Common myeloid progenitor, CD34-positive (primary cell): ENCODE measurements around the gene SPTLC3.

Experiments
- CTCF ChIA-PET: fragments of 350-600 bp; sonication (Branson Sonifier 250); formaldehyde crosslinking; loops from one replicate; lab custom pipeline; 2021; ENCODE audit warnings: antibody characterized with exemption; lab: Charles Lee
- POLR2A ChIA-PET: fragments of 350-600 bp; sonication (Branson Sonifier 250); formaldehyde crosslinking; loops from one replicate; lab custom pipeline; 2021; ENCODE audit warnings: antibody characterized with exemption; lab: Charles Lee
- DNase-seq, 3 donors: peaks; one replicate each; pipeline versions ENCODE4 v3.0.0 to v3.0.0-alpha.2; 2013
- H3K27ac ChIP-seq, 2 experiments: 1 replicate in 1 of 2; 2 replicates in 1 of 2; pipeline ENCODE4 v1.7.0; 2013; ENCODE audit warnings: inconsistent platforms in 2 of 2, low read length in 2 of 2, mild to moderate bottlenecking in 2 of 2, low read depth in 1 of 2, moderate library complexity in 1 of 2; ENCODE audit not compliant: severe bottlenecking in 2 of 2, insufficient read depth in 1 of 2, poor library complexity in 1 of 2
- H3K27me3 ChIP-seq, 5 experiments: replicated peaks in 2 of 5; 1 replicate in 3 of 5; 2 replicates in 2 of 5; pipeline versions ENCODE4 v1.6.1 to v1.7.0; 2013; ENCODE audit warnings: low read length in 4 of 5, mild to moderate bottlenecking in 2 of 5, moderate library complexity in 2 of 5, inconsistent platforms in 1 of 5; ENCODE audit not compliant: insufficient read depth in 5 of 5, control insufficient read depth in 4 of 5
- H3K36me3 ChIP-seq, 4 experiments: 1 replicate in 2 of 4; 2 replicates in 2 of 4; pipeline versions ENCODE4 v1.6.1 to v1.7.0; 2013; ENCODE audit warnings: low read length in 3 of 4, control low read depth in 1 of 4, mild to moderate bottlenecking in 1 of 4; ENCODE audit not compliant: control insufficient read depth in 4 of 4, insufficient read depth in 4 of 4
- H3K4me1 ChIP-seq, 4 experiments: 1 replicate in 3 of 4; 2 replicates in 1 of 4; pipeline versions ENCODE4 v1.6.1 to v1.7.1; 2013; ENCODE audit warnings: low read length in 3 of 4, mild to moderate bottlenecking in 3 of 4, control low read depth in 1 of 4, inconsistent platforms in 1 of 4, moderate library complexity in 1 of 4; ENCODE audit not compliant: control insufficient read depth in 4 of 4, insufficient read depth in 4 of 4; ENCODE audit errors: control extremely low read depth in 1 of 4
- H3K4me3 ChIP-seq, 7 experiments: 1 replicate in 4 of 7; 2 replicates in 3 of 7; pipeline versions ENCODE4 v1.5.1 to v1.7.0; 2013; ENCODE audit warnings: mild to moderate bottlenecking in 7 of 7, low read length in 6 of 7, moderate library complexity in 6 of 7, inconsistent platforms in 2 of 7, low read depth in 2 of 7, control low read depth in 1 of 7; ENCODE audit not compliant: insufficient read depth in 4 of 7, control insufficient read depth in 1 of 7; ENCODE audit errors: extremely low read depth in 1 of 7
- H3K9me3 ChIP-seq, 5 experiments: 1 replicate in 4 of 5; 2 replicates in 1 of 5; pipeline versions ENCODE4 v1.6.1 to v1.7.1; 2013; ENCODE audit warnings: low read length in 4 of 5, mild to moderate bottlenecking in 2 of 5, inconsistent platforms in 1 of 5, low read depth in 1 of 5, moderate library complexity in 1 of 5; ENCODE audit not compliant: control insufficient read depth in 4 of 5, insufficient read depth in 2 of 5; ENCODE audit errors: control extremely low read depth in 1 of 5
- WGBS: methylation state at CpG from one replicate; pipeline ENCODE4 v1.1.5; 2013; ENCODE audit not compliant: insufficient coverage; 5-methylcytosine and 5-hydroxymethylcytosine counted together

The SPTLC3 gene

DNA sequence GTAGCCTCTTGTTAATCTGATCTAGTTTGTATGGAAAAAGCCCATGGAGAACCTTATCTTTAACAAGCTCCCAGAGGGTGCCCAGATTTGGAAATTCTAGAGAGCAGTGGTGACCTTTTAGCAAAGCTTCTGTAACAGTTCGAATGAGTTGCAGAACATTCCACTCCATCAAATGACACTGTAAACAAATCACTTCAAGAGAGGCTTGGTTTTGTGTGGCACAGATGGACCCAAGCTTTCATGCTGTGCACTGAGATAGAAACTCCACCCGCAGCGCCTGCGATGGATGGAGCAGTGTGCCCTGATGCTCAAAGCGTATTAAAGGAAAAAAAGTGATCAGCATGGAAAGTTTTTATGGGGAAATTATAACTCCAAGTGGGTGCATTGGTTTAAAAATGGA, 157.2 kb downstream of the SPTLC3 start:
- 98% methylated on average over 4 of the region's 5 CpGs for whole genome bisulfite sequencing
- no peak for DNase-seq
- POLR2A ChIA-PET, result no interaction called here
- H3K27me3 ChIP-seq, result peaks cover 0 to 2% (median 0%) of the 10 kb centered on the region in 5 experiments
- CTCF ChIA-PET, result no interaction called here
- H3K4me1 ChIP-seq, result no peaks in the 10 kb centered on the region
- H3K9me3 ChIP-seq, result peaks cover 0 to 3% (median 0%) of the 10 kb centered on the region in 5 experiments
- peaks cover 0 to 14% (median 4%) of the 10 kb centered on the region in 4 experiments for H3K36me3 ChIP-seq
- H3K27ac ChIP-seq, result no peak overlapping the region
- H3K4me3 ChIP-seq, result no peak overlapping the region

DNA sequence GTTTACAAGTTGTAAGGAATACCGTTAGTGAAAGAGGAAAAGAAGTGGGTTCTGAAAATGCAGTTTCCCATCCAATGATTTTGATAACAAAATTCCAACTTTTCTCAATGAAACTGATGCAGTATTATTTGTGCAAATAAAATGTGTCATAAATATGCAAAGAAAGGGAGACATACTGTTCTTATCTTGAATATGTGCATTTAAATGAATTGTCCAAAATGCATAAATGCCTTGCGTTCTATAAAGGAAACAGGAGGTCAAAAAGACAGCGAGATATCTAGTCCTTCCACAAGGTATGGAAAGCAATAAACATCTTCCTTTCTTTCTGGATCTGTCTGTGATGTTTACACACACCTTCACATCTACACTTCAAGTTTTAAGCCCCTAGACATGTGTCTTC, 157.7 kb downstream of the SPTLC3 start:
- H3K27me3 ChIP-seq, result peaks cover 0 to 2% (median 0%) of the 10 kb centered on the region in 5 experiments
- peaks cover 0 to 9% (median 3%) of the 10 kb centered on the region in 4 experiments for H3K36me3 ChIP-seq
- CTCF ChIA-PET, result no interaction called here
- POLR2A ChIA-PET, result no interaction called here
- peaks cover 0 to 3% (median 0%) of the 10 kb centered on the region in 5 experiments for H3K9me3 ChIP-seq
- no peak overlapping the region for H3K4me3 ChIP-seq
- H3K27ac ChIP-seq, result no peak overlapping the region
- WGBS, result 100% methylated on average over 1 of the region's 3 CpGs
- no peaks in the 10 kb centered on the region for H3K4me1 ChIP-seq
- no peak for DNase-seq

DNA sequence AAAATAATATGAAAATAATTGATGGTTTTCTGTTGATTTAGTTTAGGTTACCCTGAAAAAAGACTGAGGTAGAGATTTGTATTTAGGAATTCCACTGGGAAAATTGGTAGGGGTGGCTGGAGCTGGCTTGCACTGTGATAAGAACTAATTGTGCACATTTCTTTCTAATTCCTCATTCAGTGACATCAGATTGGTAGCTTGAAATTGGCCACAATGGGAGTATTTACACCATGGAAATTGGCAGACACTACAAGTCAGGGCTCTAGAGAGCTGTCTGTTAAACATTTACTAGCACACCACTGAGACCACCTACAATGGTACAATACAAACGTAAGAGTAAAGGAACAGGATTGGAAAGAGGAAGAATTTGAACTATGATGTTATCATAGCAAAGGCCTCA, 160.3 kb downstream of the SPTLC3 start:
- H3K4me3 ChIP-seq, result no peak overlapping the region
- POLR2A ChIA-PET, result no interaction called here
- no peaks in the 10 kb centered on the region for H3K4me1 ChIP-seq
- CTCF ChIA-PET, result no interaction called here
- peaks cover 0 to 6% (median 3%) of the 10 kb centered on the region in 4 experiments for H3K36me3 ChIP-seq
- peaks cover 0 to 2% (median 0%) of the 10 kb centered on the region in 5 experiments for H3K27me3 ChIP-seq
- no peak overlapping the region for H3K27ac ChIP-seq
- no peak for DNase-seq
- H3K9me3 ChIP-seq, result peaks cover 0 to 3% (median 0%) of the 10 kb centered on the region in 5 experiments
- no CpG with 5 or more reads among the region's 1 CpG for WGBS

DNA sequence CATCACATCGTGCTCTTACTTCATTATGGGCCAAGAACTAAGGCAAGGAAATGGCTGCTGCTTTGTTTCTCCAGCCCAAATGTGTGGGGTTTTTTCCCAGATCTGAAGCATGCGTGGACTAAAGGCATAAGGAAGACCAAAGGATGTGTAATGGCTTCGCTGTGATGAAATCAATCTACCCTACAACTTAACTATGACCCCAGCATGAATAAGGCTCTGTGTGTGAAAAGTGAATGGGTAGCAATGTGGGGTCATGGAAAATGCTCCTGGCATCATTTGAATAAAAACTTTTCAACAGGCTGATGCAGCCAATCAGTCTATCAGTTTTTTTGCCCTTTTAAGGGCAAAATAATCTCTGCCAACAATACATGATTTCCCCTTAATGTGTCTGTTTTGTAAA, 162.0 kb downstream of the SPTLC3 start:
- ChIA-PET POLR2A (no interaction called here), CTCF (no interaction called here)
- H3K4me1 ChIP-seq, result no peaks in the 10 kb centered on the region
- H3K27me3 ChIP-seq, result peaks cover 0 to 2% (median 0%) of the 10 kb centered on the region in 5 experiments
- H3K27ac ChIP-seq, result no peak overlapping the region
- no peak overlapping the region for H3K4me3 ChIP-seq
- H3K9me3 ChIP-seq, result peaks cover 0 to 3% (median 0%) of the 10 kb centered on the region in 5 experiments
- peaks cover 0 to 3% (median 1%) of the 10 kb centered on the region in 4 experiments for H3K36me3 ChIP-seq
- 100% methylated on average over 1 of the region's 3 CpGs for WGBS
- no peak for DNase-seq

DNA sequence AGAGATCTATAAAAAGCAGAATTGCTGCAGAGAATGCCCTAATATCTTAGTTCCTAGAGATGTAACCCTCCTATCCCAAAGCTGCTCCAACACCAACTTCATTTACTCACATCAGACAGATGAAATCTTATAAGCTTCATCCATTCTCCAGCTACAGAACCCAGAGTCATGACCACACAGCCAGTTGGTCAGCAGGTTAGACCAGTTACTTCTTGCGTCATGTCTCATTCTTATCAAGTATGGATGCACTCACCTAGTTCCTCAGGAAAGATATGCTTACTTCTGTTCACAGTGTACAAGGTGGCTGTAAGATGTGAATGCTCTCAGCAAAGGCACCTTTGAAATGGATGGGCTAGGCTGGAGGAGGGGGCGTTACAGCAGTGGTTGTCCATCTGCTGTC, 164.4 kb downstream of the SPTLC3 start:
- Histone ChIP-seq H3K4me3 (no peak overlapping the region), H3K36me3 (peaks cover 0 to 3% (median 1%) of the 10 kb centered on the region in 4 experiments), H3K27me3 (peaks cover 0 to 2% (median 0%) of the 10 kb centered on the region in 5 experiments), H3K27ac (no peak overlapping the region), H3K9me3 (peaks cover 0 to 5% (median 0%) of the 10 kb centered on the region in 5 experiments), H3K4me1 (no peaks in the 10 kb centered on the region)
- ChIA-PET POLR2A (no interaction called here), CTCF (no interaction called here)
- 100% methylated on average over 1 of the region's 2 CpGs for WGBS
- no peak for DNase-seq

DNA sequence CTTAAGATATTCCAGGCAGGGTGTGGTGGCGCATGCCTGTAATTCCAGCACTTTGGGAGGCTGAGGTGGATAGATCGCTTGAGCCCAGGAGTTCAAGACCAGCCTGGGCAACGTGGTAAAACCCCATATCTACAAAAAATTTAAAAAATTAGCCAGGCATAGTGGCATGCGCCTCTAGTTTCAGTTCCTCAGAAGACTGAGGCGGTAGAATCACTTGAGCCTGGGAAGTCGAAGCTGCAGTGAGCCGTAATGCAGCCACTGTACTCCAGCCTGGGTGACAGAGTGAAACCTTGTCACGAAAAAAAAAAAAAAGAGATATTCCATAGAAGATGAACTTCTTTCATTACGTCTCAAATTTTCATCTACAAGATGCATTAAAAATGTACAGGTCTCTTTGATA, 165.6 kb downstream of the SPTLC3 start:
- Histone ChIP-seq H3K27ac (no peak overlapping the region), H3K4me1 (no peaks in the 10 kb centered on the region), H3K27me3 (peaks cover 0 to 2% (median 0%) of the 10 kb centered on the region in 5 experiments), H3K9me3 (peaks cover 0 to 3% (median 0%) of the 10 kb centered on the region in 5 experiments), H3K4me3 (no peak overlapping the region), H3K36me3 (no peaks in the 10 kb centered on the region)
- ChIA-PET CTCF (no interaction called here), POLR2A (no interaction called here)
- 95% methylated on average over 5 of the region's 9 CpGs for WGBS
- DNase-seq, result no peak

DNA sequence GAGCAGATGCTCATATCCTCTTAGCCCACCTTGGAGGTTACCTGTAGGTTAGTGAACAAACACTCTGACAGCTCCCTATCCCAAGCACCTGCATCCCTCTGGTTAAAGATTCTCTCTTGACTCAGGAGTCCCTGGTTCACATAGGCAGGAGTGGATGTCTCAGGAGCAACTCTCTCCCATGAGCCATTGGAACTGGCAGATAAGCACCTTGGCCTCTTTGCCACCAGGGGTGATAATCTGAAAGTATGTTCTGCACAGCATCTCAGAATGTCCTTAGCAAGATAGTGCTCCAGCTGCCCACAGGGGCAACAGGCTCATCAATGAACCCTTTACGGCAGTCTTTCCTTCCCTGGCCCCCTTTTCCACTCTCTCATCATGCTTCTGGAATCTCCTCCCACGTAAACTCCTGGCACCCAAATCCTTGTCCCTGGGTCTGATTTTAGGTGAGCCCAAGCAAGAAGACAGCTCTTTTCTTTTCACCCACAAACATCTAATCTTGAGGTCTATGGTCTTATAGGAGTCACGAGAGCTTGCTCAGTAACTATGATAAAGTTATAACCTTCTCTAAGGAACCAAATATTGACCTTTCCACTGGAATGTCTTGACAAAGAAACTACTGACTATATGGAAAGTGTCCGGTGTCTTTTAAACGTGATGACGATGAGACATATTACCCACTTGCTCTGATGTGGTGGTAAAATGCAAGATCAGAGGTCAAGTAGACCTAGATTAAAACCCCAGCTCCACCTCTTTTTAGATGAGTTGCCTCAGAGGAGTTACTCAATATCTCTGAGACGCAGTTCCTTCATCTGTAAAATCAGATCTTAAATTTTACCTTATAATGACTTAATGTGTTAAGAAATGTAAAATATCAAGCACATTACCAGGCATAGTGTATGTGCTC, 172.5 kb downstream of the SPTLC3 start:
- ChIA-PET CTCF (no interaction called here), POLR2A (no interaction called here)
- Histone ChIP-seq H3K4me1 (no peaks in the 10 kb centered on the region), H3K9me3 (peaks cover 0 to 3% (median 0%) of the 10 kb centered on the region in 5 experiments), H3K27ac (no peak overlapping the region), H3K36me3 (no peaks in the 10 kb centered on the region), H3K27me3 (no peaks in the 10 kb centered on the region), H3K4me3 (no peak overlapping the region)
- no peak for DNase-seq
- 100% methylated on average over 2 of the region's 7 CpGs for WGBS
